HepG2 (cell line): ENCODE measurements around the gene PPP4R2. TPM values are rescaled to one million over a fixed set of nuclear protein-coding genes. Genes with fewer than 3 reads are reported as not detected.

Source experiments
- CBX2 ChIP-seq, 2 experiments: fragments of 200-600 bp in 1 of 2; sonication (generic); formaldehyde crosslinking in 1 of 2; IDR thresholded peaks; 2 replicates each; pipeline versions ENCODE4 v1.7.0 to v1.8.1; 2018 to 2022; ENCODE audit warnings: low read depth in 2 of 2, low read length in 1 of 2, mild to moderate bottlenecking in 1 of 2, missing genetic modification reagents in 1 of 2
- FOXP4 ChIP-seq: sonication (generic); formaldehyde crosslinking; IDR thresholded peaks from 2 replicates; pipeline ENCODE4 v1.4.0; 2020; ENCODE audit warnings: missing genetic modification reagents
- HMGXB3 ChIP-seq: sonication (generic); formaldehyde crosslinking; IDR thresholded peaks from 2 replicates; pipeline ENCODE4 v1.4.0; 2020; ENCODE audit warnings: missing genetic modification reagents, borderline replicate concordance
- MLX ChIP-seq: IDR thresholded peaks from 2 replicates; pipeline ENCODE4 v1.6.1; 2016
- SCMH1 ChIP-seq: sonication (generic); formaldehyde crosslinking; IDR thresholded peaks from 2 replicates; pipeline ENCODE4 v1.9.0; 2021; ENCODE audit warnings: missing genetic modification reagents, mild to moderate bottlenecking, borderline replicate concordance
- SOX6 ChIP-seq, 2 experiments: fragments of 450-650 bp in 1 of 2; sonication (generic) in 1 of 2; formaldehyde crosslinking in 1 of 2; IDR thresholded peaks; 2 replicates each; pipeline versions ENCODE4 v1.4.0 to v1.6.1; 2017 to 2020; ENCODE audit warnings: antibody characterized with exemption in 1 of 2, mild to moderate bottlenecking in 1 of 2, missing genetic modification reagents in 1 of 2
- ZBTB37 ChIP-seq: sonication (generic); formaldehyde crosslinking; IDR thresholded peaks from 2 replicates; pipeline ENCODE4 v1.4.0; 2020; ENCODE audit warnings: mild to moderate bottlenecking, missing genetic modification reagents
- ZFP41 ChIP-seq: sonication (generic); formaldehyde crosslinking; IDR thresholded peaks from 2 replicates; pipeline ENCODE4 v1.4.0; 2020; ENCODE audit warnings: mild to moderate bottlenecking, missing genetic modification reagents, borderline replicate concordance
- ZFP90 ChIP-seq: sonication (generic); formaldehyde crosslinking; IDR thresholded peaks from 2 replicates; pipeline ENCODE4 v1.8.0; 2022; ENCODE audit warnings: missing genetic modification reagents, mild to moderate bottlenecking, inconsistent platforms, borderline replicate concordance
- ZKSCAN8 ChIP-seq: IDR thresholded peaks from 2 replicates; pipeline ENCODE4 v1.6.1; 2016; ENCODE audit warnings: borderline replicate concordance, missing genetic modification reagents, missing compliant biosample characterization
- ZMYM3 ChIP-seq: sonication (generic); formaldehyde crosslinking; IDR thresholded peaks from 2 replicates; pipeline ENCODE4 v1.5.1; 2020; ENCODE audit warnings: mild to moderate bottlenecking, missing genetic modification reagents
- ZNF570 ChIP-seq: sonication (generic); formaldehyde crosslinking; IDR thresholded peaks from 2 replicates; pipeline ENCODE4 v1.4.0; 2020; ENCODE audit warnings: mild to moderate bottlenecking, missing genetic modification reagents, borderline replicate concordance
- polyA plus RNA-seq, 8 experiments: library from polyadenylated mRNA; depleted of rRNA in 3 of 8; stranded (reverse) in 7 of 8; unstranded in 1 of 8; fragments of >200 nt; fragmentation: Illumina TruSeq in 4 of 8; extraction: Trizol in 4 of 8; gene quantifications; 2 replicates each; pipeline versions ENCODE4 v1.2.1 to v1.2.3, GENCODE V29; 2011 to 2016; ENCODE audit warnings: low read depth in 4 of 8, missing spikeins in 1 of 8, mixed read lengths in 1 of 8; ENCODE audit not compliant: insufficient read depth in 1 of 8
- total RNA-seq, 5 experiments: library from RNA; depleted of rRNA; stranded (reverse); fragments of >200 nt; fragmentation: Illumina TruSeq; extraction: Trizol; gene quantifications; 2 replicates each; pipeline ENCODE4 v1.2.3, GENCODE V29; 2016; ENCODE audit warnings: low read depth in 1 of 5
- TF ChIP-seq, protein P1 (sequence below): IDR thresholded peaks from 2 replicates; pipeline ENCODE4 v1.6.1; 2016; ENCODE audit warnings: low read depth, borderline replicate concordance
- TF ChIP-seq, protein P2 (sequence below): sonication (generic); formaldehyde crosslinking; conservative IDR thresholded peaks from 2 replicates; pipeline ENCODE4 v1.4.0; 2020; ENCODE audit warnings: missing genetic modification reagents
- TF ChIP-seq, protein P3 (sequence below): sonication (generic); formaldehyde crosslinking; IDR thresholded peaks from 2 replicates; pipeline ENCODE4 v1.4.0; 2020; ENCODE audit warnings: missing genetic modification reagents, low read depth, mild to moderate bottlenecking, borderline replicate concordance

Gene PPP4R2
- total and polyA plus RNA-seq, 2 of the 13 experiments (the other 11 are each of a cell fraction or from before 2014, with no cell fraction given) = 22.3 to 161 TPM

DNA sequence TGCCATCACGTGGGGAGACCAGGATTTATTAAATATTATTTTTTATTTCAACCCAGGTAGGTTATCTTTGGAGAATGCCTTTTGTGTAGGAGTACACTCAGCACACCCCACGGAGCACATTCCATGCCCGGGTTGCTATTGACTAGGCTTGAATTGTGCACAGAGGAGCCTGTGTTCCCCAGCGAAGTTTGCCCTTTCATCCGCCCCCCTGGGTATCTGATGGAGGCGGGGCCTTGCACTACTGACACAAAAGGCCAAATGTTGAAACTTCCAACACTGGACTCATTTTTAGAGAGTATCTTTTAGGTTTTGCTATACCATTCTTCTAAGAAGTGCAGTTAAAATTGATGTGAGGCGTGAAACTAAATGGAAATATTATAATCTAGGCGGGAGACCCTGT is 39.3 kb upstream of the PPP4R2 start (continued):
- TF ChIP-seq ZFP90 (CRISPR knock-in tag) = no peak
- TF ChIP-seq HMGXB3 (CRISPR knock-in tag) = no peak
- TF ChIP-seq ZBTB37 = no peak
- TF ChIP-seq, protein P1, sequence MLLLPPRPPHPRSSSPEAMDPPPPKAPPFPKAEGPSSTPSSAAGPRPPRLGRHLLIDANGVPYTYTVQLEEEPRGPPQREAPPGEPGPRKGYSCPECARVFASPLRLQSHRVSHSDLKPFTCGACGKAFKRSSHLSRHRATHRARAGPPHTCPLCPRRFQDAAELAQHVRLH = no peak; the same call in 1 of the 2 replicates
- no peak for TF ChIP-seq CBX2 (IDR thresholded peaks at IDR 0.05; ENCODE audit: low read depth, low read length)
- TF ChIP-seq CBX2 (CRISPR knock-in tag; IDR thresholded peaks at IDR 0.05; ENCODE audit: low read depth) = no peak
- TF ChIP-seq MLX (CRISPR knock-in tag) = no peak; the same call in 1 of the 2 replicates
- no peak for TF ChIP-seq ZNF570
- no peak for TF ChIP-seq ZFP41
- peak; percentile 88 for TF ChIP-seq FOXP4 (CRISPR knock-in tag)
- TF ChIP-seq, protein P2, sequence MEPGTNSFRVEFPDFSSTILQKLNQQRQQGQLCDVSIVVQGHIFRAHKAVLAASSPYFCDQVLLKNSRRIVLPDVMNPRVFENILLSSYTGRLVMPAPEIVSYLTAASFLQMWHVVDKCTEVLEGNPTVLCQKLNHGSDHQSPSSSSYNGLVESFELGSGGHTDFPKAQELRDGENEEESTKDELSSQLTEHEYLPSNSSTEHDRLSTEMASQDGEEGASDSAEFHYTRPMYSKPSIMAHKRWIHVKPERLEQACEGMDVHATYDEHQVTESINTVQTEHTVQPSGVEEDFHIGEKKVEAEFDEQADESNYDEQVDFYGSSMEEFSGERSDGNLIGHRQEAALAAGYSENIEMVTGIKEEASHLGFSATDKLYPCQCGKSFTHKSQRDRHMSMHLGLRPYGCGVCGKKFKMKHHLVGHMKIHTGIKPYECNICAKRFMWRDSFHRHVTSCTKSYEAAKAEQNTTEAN (CRISPR knock-in tag) = peak; percentile 100
- TF ChIP-seq SCMH1 (CRISPR knock-in tag) = no peak
- TF ChIP-seq ZMYM3 (CRISPR knock-in tag) = peak; percentile 49; the same call in 1 of the 2 replicates
- TF ChIP-seq, protein P3, sequence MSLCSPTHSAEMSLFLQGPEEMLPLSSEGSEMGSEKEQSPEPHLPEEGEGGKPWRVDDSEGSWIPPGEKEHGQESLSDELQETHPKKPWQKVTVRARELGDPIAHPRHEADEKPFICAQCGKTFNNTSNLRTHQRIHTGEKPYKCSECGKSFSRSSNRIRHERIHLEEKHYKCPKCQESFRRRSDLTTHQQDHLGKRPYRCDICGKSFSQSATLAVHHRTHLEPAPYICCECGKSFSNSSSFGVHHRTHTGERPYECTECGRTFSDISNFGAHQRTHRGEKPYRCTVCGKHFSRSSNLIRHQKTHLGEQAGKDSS (CRISPR knock-in tag) = no peak
- no peak for TF ChIP-seq ZKSCAN8 (CRISPR knock-in tag)
- no peak for TF ChIP-seq SOX6 (IDR thresholded peaks at IDR 0.05)
- peak; percentile 94 for TF ChIP-seq SOX6 (CRISPR knock-in tag; IDR thresholded peaks at IDR 0.05)
